NCI-H187 treated with DMSO at 0.1 percent for 48 hours (cell line): ENCODE results near the gene SRRM4.
"Not testable (repeated sequence)": the region's sequence is repeated elsewhere in the genome, so short reads cannot be mapped to it uniquely, and the experiment has no call there.

ENCODE experiments used
- DNase-seq: peaks from one replicate; lab custom pipeline; 2025; lab: John Stamatoyannopoulos, UW

The SRRM4 gene, protein sequence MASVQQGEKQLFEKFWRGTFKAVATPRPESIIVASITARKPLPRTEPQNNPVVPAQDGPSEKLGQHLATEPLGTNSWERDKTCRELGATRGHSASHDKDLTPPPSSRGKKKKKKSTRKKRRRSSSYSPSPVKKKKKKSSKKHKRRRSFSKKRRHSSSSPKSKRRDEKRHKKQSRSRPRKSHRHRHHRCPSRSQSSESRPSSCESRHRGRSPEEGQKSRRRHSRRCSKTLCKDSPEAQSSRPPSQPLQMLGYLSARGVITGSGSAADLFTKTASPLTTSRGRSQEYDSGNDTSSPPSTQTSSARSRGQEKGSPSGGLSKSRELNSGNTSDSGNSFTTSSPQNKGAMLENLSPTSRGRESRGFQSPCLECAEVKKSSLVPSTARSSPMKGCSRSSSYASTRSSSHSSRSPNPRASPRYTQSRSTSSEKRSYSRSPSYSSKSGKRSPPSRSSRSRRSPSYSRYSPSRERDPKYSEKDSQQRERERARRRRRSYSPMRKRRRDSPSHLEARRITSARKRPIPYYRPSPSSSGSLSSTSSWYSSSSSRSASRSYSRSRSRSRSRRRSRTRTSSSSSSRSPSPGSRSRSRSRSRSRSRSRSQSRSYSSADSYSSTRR

DNA sequence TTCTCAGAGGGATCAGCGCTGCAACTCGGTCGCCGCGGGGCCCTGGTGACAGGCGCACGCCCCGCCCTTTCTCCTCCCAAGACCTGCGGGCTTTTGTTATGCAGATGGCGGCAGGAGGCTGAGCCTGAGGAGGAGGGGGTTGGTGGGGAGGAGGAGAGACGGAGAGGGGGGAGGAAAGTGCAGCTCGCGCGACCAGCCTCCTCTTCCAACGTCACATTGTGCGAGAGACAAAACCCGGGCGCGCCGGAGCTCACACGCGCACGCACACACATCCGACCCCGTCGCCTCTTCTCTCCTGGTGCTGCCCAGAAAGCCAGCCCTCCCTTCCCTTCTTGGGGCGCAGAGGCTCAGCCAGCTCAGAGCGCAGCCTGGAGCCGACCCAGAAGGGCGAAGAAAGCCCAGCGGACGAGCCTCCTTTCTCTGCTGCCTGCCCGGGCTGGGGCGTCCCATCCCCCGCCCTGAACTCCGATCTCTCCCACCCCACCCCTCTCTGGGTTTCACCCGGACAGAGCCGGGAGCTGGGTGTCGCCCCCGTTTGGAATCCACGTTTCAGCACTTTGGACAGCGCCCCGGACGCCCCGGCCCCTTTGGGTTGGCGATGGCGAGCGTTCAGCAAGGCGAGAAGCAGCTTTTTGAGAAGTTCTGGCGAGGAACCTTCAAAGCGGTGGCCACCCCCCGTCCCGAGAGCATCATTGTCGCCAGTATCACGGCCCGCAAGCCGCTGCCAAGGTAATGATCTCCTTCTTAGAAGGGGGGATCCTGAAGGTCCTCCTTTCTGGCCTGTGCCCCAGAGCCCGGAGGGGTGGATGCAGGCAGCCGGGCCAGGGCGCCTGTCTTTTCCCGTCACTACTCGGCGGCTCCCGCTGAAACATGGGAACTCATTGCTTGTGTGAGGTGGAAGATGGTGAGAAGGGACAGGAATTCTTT is at the start of gene SRRM4:
SRRM4 (plus strand) TSS at position 257 of the 927 bp plus-strand sequence; CDS start at position 599, 342 bp downstream.
- peak; percentile 93 for DNase-seq

DNA sequence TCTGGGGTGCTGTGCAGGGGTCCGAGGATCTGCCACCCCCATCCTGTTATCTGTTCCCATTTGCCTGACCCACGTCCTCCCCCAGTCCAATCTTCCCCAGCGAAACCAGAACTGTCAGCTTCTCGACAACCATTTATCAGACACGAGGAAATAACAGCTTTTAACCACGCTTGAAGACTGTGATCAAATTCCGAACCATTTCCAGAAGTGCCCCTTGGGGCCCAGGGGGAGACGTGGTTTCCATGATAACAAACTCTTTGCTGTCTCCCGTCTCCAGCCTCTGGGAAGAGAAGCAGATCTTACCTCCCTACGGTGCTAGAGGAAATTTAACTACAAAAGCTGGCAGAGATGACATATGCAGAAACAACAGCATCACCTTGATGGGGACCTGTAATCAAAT is 35.1 kb upstream of the SRRM4 start:
- DNase-seq = no peak

DNA sequence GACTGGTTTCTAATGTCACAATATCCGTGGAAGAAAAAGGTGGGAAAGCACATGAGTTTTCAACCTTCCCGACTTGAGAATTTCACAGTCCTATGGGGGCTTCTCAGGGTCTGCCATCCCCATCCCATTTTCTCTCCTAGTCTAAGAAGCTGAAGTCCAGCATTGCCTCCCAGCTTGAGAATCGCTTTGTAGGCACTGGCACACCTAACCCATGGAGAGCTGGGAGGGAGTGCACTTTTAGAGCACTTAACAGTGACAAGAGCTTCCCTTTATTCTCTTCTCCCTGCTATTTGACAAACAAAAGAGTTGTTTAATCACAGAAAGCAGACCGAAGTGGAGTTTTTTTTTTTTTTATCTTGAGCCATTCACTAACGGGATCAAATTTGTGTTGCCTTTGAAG is 22.8 kb upstream of the SRRM4 start:
- DNase-seq = peak; percentile 86

DNA sequence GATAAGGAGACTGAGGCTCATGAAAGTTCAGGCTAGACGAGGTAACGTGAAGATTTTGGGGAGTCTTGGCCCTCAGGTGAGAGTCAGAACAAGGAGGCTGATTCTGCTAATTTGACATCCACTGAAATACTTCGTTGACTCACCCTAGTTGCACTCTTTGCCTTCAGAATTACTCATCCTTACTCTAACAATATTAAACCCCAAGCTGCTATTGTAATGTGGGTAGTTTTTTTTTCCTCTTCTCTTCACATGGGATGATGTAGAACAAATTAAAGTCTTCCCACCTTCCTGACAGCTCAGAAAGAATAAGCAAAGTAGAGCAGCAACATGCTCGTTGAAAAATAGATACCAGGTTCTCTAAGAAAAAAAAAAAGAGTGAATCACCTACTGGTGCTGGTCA is 22.0 kb upstream of the SRRM4 start:
- no peak for DNase-seq

DNA sequence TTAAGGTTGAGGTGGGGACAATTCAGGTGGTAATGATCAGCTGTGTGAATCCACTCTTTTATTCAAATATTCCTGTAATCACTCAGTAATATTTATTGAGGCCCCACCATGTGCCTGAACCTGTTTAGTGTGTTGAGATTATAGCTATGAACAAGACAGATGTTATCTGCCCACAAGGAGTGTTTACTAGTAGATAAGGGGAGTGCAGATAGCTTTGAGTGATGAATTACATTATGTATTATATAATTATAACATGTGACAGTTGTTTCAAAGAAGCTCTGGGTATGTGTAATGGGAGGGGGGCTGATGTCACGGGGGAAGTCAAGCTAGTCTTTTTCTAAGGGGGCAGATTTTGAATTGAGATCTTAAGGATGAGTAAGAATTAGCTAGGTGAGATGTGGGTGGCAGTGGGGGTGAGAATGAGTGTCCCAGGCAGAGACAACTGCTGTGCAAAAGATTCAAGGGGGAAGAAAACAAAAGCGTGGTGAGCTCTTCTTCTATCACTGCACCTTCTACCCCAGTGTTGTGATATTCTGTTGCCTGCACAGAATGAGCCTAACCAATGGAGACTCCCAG is 21.3 kb upstream of the SRRM4 start:
- no peak for DNase-seq

DNA sequence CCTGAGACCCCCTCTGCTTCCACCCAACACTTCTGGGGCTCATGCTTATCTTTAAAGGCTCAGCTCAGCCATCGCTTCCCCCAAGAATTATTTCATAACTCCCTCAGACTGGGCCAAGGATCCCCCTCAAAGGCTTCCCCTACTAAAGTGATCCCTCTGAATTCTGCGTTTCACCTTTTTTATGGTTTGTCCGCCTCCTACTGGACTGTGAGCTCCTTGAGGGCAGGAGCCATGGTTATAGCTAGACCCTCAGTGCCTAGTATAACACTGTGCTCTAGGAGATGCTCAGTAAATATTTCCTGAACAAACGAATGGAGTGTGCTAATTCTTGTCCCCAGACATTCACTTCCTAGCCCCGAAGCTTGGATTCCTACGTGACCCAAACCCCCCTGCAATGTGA is 20.5 kb upstream of the SRRM4 start:
- DNase-seq = no peak

DNA sequence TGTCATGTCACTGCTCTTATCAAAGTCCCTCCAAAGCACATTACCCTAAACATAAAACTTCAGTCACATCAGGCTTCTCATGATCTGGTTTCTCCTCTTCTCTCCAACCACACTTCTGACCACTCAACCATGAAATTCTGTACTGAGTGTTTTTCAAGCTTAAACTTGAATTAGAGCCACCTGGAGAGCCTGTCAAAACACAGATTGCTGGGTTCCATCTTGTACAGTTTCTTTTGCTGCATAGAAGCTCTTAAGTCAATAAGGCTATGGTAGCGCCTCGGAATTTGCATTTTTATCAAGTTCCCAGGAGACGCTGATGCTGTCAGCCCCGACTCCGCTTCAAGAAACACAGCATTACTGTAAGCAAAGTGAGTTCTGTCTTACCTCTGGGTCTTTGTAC is 16.4 kb upstream of the SRRM4 start:
- DNase-seq = peak; percentile 98

DNA sequence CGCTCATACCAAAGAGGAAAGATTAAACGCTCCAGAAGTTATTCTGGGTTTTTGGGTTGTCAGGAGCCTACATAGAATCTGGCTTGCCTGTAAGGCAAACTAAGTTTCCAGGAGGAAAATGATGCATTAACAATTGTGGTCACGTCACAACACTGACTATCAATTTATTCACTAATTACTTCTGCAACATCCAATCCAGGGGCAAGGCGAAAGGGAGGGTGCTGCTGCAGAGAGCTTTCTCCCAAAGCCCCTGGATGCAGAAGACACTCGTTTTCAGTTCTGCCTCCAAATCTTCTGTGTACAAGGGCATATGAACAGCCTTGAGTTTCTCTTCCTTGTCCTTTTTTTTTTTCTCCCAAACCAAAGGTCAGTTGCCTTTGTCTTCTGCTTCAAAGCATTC is 10.5 kb upstream of the SRRM4 start:
- no peak for DNase-seq

DNA sequence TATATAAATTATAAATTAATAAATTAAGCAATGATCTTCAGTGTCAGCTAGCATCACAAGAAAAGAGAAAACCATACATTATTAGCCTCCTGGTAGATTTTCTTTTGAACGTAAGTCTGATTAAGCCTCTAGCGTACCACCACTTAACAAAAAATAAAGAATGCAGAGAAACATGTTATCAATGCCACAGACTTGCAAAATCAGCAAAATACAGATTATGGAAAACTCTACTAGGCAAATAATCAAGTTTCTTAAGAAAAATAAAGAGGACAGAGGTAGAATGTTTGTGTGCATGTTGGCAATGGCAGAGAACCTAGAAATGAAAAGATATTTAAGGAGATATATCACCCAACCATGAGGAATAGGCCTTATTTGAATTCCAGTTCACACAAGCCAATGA is 8.4 kb upstream of the SRRM4 start:
- no peak for DNase-seq

DNA sequence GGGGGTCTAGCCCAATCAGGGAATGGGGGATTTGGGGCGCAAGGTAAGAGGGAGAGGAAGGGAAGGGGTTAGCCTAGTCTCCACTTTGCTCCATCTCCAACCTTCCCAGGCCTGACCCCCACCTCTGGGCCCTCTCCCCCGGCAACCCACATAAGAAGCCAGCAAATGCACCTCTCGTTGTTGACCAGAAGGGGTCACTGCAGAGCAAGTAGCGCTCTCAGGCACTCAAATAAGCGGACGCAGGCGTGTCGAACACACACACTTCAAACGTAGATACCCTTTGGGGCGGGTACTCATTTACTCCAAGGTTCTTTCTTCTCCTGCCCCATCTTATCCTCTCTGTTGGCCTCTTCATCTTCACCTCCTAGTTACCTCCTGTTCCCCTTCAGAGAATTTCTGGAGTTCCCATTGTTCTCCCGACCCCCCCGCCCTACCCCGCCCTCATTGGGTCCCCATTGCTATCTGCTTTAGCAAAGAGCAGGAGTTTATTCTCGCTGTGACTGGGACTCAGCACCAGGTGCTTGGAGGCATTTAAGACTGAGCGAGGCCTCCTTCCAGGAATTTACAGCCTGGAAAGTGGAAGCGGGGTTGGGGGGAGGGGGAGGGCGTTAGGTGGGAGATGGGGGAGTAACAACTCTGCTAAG is 1.5 kb upstream of the SRRM4 start:
- DNase-seq = peak; percentile 56

DNA sequence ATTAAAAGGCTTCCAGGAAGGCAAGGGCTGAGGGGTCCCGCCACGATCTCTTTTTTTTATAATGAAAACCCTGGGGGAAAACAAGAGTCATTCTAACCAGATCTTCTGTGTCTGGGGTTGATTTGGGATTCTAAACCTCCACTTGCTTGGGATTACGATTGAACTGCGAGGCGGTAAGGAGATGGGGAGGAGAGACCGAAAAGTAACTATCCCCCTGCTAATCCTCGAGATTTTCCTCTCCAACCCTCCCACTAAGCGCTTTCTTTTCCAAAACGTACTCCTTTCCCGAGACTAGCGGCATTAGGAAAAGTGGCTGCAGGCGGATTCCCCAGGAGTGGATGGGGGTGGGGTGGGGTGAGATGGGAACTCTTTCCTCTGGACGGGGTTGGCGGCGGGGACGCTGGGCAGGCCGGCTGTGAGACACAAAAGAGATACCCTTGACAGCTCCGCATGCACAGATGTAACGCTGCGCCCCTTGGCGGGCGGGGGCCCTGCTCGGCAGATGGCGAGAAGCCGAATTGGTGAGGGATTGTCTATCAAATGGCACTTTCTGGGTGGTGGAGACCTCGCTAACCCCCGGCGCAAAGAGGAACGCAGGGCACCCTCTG is 830 bp upstream of the SRRM4 start:
- no peak for DNase-seq

DNA sequence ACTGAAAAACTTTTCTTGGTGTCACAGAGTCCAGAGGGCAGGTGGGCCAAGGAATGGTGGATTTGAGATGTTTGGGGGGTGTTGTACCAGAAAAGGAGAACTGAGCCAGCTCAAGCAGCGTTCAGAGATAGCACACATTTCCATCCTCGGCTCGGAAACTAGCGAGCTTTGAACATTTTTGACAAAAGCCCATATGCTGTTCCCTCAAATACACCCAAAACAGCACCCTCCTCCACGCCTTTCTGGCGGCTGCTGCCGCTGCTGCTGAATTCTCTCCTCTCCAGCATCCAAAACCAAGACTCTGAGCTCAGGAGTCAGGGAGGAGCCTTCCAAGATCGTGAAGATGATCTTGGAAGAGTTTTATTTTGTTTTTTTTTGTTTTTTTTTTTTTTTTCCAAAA is 961 bp downstream of the SRRM4 start:
- DNase-seq = no peak

DNA sequence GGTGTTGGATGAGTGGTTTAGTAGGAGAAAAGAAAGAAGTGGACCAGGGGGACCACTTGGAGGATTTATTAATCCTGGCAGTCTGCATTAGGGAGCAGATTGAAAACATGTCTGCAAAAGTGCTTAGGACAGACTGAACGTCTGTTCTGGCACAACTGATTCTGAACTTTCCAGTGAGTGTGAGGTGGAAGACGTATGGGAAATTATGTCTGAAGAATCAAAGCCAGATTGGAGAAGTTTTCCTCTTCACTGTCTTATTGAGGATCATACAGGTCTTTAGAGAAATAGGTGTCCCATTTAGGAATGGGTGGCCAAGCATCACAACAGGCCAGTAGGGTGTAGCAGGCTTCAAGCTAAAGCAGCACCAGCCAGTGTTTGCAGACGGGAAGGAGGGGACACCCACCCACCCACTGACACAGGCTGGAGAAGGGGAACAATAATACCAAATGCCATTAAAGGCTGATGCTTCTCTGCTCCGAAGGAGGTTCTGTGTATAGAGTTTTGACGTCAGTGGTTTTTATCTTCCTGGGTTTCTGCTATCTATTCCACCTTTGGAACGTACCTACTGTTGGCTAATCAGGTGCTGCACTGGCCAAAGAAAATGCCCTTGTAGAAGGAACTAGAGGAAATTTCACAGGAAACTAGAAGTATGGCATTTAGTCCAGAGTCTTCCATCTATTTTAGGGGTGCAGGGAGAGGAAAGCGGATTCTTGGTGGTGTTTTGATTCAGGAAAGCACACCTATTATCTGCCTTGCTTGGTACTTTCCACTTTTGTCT is 1.8 kb downstream of the SRRM4 start:
- DNase-seq = no peak

DNA sequence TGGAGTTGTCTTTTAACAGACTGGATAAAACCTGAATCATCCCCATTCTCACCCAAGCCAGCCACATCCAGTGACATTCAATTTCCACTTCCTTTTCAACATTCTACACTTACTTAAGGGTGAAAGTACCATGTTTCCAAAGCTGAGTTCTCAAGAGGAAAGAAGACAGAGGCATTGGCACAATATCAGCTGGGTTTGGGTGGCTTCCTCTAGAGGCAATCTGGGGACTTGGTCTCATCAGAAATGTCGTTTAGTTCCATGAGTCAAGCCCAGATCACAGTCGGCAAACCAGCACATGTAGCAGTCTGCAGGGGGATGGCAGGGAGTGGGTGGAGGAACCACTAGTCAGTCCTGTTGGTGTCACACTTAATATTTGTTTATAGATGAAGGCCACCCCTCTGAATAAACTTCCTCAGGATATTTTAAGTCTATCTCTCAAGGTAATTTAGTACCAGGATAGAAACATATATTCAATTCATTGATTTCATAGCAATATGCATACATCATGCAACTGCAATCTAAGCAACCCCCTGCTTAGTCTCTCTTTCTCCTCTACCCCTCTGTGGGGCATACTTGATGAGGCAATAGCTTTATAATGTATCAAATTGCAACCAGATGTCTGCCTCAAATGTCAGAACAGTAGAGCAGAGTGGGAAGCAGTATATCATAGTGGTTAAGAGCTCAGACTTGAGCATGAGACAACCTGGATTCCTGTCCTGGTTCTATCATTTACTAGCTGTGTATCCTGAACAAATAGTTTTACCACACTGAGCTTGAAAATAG is 3.0 kb downstream of the SRRM4 start:
- peak; percentile 46 for DNase-seq

DNA sequence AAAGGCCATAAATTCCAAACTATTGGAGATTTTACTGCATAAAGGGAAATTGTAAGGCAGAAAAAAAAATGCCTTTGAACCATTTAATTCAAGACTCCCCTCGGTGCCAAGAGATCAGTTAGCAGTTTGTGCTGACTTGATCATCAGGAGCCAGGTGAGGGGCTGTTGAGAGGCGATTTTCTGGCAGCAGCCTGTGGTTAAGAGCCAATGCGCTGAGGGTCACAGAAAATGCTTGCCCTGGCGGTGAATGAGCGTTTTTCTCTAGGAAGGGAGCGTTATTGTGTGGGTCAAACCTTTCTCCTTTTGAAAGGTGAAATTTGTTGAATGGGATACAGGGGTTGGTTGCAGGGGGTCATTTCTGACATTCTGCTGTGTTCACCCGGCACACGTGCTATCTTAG is 4.7 kb downstream of the SRRM4 start:
- no peak for DNase-seq

DNA sequence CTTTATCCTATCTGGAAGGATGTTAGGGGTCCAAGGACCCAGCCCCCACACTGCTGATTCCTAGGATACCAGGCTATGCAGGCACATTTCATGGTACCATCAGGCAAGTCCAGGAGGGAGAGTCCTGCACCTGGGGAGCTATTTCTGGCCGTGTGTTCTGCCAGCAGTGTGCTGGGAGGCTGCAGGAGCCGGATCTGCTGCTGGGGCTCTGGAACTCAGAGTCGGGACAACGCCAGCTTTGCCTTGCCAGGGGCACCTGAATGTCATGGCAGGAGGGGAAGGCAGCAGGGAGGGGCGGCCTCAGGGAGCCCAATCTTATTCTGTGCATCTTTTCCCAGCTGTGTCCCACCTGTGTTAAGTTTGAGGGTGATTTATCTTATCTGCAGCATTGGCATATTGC is 17.8 kb downstream of the SRRM4 start:
- DNase-seq = no peak

DNA sequence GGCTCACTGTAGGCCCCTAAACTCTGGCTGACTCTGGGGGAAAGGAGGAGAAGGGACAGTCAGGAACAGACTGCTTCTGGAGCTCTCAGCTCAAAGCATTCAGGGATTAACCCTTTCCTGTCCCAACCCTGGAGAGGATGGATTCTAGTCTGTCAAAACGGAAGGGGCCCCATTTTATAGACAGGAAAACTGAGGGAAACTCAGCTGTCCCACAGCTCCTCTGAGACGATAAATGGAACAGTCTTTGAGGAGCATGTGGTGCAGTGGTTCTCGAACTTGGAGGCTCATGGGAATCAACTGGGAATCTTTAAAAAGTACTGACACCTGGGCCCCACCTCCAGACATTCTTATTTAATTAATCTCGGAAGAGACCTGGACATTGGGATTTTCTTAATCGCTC is 23.7 kb downstream of the SRRM4 start:
- DNase-seq = no peak

DNA sequence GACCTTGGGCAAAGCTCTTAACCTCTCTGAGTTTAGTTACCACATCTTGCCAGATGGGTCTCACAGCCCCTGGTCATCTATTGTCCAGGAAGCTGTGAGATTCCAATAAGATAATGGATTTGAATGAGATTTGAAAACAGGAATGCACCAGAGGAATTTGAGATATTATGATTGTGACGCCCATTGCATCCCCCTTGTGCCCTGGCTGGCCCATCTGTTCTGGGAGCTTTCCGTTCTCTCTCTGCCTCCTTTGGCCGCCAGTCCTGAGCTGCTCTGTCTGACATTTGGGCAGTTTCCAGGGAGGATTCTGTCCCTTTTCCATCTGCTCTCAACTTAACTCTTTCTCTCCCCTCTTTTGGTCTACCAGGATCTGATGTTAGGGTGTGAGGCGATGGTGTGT is 24.6 kb downstream of the SRRM4 start:
- DNase-seq = no peak

DNA sequence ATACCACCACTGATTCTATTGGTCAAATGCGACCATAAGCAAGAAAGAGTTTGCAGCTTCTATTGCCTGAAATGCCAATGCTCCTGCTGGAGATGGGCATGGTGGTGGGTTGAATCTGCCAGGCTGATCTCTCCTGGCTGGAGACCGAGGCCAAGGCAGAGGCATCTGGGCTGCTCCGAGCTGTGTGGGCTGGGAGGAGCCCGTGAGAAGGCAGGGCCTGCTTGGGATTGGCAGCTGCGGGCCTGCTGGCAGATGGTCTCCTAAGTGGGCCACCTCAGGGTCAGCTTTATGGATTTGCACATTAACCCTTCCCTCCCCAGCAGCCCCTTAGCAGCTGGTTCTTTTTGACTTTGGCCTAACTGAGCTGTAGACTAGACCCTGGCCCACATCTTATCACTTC is 25.4 kb downstream of the SRRM4 start:
- no peak for DNase-seq

DNA sequence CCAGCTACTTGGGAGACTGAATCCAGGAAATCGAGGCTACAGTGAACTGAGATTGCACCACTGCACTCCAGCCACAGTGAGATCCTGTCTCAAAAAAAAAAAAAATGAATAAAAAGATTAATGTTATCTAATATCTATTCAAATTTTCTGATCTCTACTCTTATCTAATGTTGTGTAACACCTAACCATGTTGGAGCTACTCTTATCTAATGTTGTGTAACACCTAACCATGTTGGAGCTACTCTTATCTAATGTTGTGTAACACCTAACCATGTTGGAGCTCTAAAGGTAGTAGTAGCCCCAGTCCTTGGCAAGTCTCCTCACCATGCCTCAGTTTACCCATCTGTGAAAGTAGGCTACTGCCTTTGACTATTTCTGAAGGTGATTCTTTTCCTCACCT is 26.9 kb downstream of the SRRM4 start:
- DNase-seq = not testable (repeated sequence)
